ENCODE measurements around the gene SEMA3B.
"Not testable (repeated sequence)": the region's sequence is repeated elsewhere in the genome, so short reads cannot be mapped to it uniquely, and the experiment has no call there.

SEMA3B gene

GRCh38 chr3:50243543-50243895 is 25.4 kb upstream of the SEMA3B start:
- H3K4me1 Mint-ChIP-seq = peaks cover 54% of the 10 kb centered on the region
- TF ChIP-seq CTCF (IDR thresholded peaks at IDR 0.05; ENCODE audit: unreplicated experiment in 3 of 3) = no peak
- H3K27ac Mint-ChIP-seq = peak overlapping the region; percentile 42 to 69 (median 66)
- H3K9me3 Mint-ChIP-seq = no peaks in the 10 kb centered on the region
- no peaks in the 10 kb centered on the region for H3K27me3 Mint-ChIP-seq (ENCODE audit: low read depth)
- H3K4me3 Mint-ChIP-seq = no peak overlapping the region
- peaks cover 3% of the 10 kb centered on the region for H3K36me3 Mint-ChIP-seq (ENCODE audit: low read depth)

- H3K4me1 Mint-ChIP-seq = peaks cover 46% of the 10 kb centered on the region
- not testable (repeated sequence) for H3K36me3 Mint-ChIP-seq (ENCODE audit: low read depth)
Measured at GRCh38 chr3:50244813-50245212, 24.1 kb upstream of the SEMA3B start.

DNA sequence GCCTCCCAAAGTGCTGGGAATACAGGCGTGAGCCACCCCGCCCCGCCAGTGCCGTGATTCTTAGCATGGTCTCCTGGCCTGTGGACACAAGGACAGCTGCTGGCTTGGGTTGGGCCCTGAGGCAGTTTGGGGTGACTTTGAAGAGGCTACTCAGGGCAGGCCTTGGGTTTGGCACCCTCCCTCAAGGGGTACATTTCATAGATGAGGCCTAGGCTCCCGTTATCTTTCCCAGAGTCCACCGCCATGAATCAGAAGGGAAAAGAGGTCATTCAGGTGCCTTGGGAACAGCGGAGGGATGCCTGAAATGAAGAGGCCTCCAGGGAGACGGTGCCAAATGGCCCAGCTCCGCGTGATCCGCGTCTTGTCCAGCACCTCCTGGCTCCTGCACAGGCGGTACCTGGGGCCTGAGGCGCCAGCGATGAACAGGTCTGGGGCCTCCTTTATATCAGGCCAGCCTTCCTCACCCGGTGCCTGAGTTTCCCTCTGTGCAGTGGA is 23.6 kb upstream of the SEMA3B start:
- no peaks in the 10 kb centered on the region for H3K27me3 Mint-ChIP-seq (ENCODE audit: low read depth)
- peak overlapping the region; percentile 69 to 75 (median 75) for H3K4me3 Mint-ChIP-seq
- no peak for TF ChIP-seq CTCF (IDR thresholded peaks at IDR 0.05; ENCODE audit: unreplicated experiment in 3 of 3)
- H3K36me3 Mint-ChIP-seq (ENCODE audit: low read depth) = peaks cover 3% of the 10 kb centered on the region
- H3K27ac Mint-ChIP-seq = peak overlapping the region; percentile 96 to 98 (median 96)
- H3K9me3 Mint-ChIP-seq = no peaks in the 10 kb centered on the region
- peaks cover 47% of the 10 kb centered on the region for H3K4me1 Mint-ChIP-seq

More at GRCh38 chr3:50244813-50245212, 24.1 kb upstream of the SEMA3B start:
- H3K4me3 Mint-ChIP-seq = peak overlapping the region in 2 of 3 experiments; percentile 32 to 69
- not testable (repeated sequence) for H3K27me3 Mint-ChIP-seq (ENCODE audit: low read depth); H3K9me3 Mint-ChIP-seq
- peak overlapping the region; percentile 96 to 98 (median 96) for H3K27ac Mint-ChIP-seq

DNA sequence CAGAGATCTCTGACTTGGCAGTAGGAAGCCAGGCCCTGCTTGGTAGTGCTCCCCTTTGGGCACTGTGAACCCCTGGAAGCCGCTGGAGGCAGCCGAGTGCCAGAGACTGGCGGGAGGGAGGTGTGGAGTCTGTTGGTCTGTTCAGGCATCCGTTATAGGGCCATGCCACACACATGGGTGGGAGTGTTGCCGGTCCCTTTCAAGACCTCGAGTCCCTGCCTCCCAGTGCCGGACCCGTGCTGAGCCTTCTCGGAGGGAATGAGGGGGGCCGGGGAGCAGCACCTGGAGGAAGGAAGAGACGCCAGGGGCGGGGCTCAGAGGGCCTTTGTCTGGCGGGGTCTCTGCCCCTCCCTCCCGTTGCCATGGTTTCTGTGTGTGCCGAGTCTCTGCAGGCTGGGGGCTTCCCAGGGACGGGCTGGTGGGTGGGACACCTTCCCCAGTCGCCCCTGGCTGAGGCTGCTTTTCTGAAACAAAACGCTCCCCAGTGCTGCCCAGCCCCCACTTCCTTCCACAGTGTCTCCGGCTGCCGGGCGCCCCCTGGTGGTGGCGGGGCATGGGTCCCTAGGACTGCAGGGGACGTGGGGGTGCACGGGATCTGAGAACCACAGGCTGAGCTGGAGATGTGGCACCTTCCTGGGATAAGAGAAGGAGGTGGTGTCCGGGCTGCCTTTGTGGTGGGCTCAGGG is 23.0 kb upstream of the SEMA3B start:
- H3K27me3 Mint-ChIP-seq (ENCODE audit: low read depth) = no peaks in the 10 kb centered on the region
- TF ChIP-seq CTCF (IDR thresholded peaks at IDR 0.05; ENCODE audit: unreplicated experiment in 3 of 3) = peak; percentile 95 to 99 (median 98)
- no peaks in the 10 kb centered on the region for H3K9me3 Mint-ChIP-seq
- H3K36me3 Mint-ChIP-seq (ENCODE audit: low read depth) = peaks cover 4% of the 10 kb centered on the region
- H3K4me3 Mint-ChIP-seq = peak overlapping the region; percentile 69 to 75 (median 75)
- H3K4me1 Mint-ChIP-seq = peaks cover 48% of the 10 kb centered on the region
- H3K27ac Mint-ChIP-seq = peak overlapping the region; percentile 96 to 98 (median 96)

DNA sequence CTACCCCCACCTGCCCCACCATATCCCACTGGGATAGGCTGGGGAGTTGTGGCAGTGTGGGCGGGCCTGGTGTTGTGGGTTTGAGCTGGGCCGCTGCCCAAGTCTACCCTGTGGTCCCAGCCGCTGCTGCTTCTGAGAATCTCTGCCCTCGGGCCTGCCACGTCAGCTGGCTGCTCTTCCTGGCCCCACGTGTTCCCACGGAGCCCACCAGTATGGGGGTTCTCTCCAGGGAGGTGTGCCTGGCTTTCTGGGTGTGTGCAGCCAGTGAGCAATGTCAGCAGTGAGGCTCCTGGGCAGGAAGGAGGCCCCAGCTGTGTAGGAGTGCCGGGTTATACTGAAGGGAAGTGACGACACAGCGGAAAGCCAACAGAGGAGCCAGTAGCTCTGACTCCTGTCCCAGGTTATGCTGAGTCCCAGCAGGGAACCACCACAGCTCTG is 22.4 kb upstream of the SEMA3B start:
- Mint-ChIP-seq H3K27me3 (ENCODE audit: low read depth) (no peaks in the 10 kb centered on the region), H3K4me3 (peak overlapping the region; percentile 69 to 75 (median 75))

DNA sequence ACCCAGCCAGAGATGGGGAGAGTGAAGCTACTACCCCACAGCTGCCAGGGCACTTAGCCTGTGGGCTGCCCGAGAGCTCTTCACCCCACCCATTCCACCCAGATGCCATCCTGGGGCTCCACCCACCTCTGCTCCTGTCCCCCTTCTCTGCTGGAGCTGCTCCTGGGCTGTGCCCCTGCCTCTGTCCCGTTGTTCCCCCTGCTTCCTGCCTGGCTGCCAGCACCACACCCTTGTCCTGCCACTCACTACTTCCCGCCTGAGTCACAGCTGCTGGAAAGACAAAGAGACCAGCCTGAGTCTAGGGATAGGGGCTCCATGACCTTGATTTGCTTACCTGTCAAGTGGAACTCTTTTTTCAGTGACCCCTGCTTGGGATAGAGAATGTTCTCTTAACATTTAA is 20.6 kb upstream of the SEMA3B start:
- TF ChIP-seq CTCF (IDR thresholded peaks at IDR 0.05; ENCODE audit: unreplicated experiment in 3 of 3) = no peak
- Mint-ChIP-seq H3K9me3 (no peaks in the 10 kb centered on the region), H3K4me3 (peak overlapping the region in 1 of 3 experiments; percentile 36), H3K36me3 (ENCODE audit: low read depth) (peaks cover 8% of the 10 kb centered on the region), H3K4me1 (peaks cover 40% of the 10 kb centered on the region), H3K27ac (peak overlapping the region; percentile 47 to 73 (median 69)), H3K27me3 (ENCODE audit: low read depth) (no peaks in the 10 kb centered on the region)

More for the DNA sequence above, 22.4 kb upstream of the SEMA3B start:
- Mint-ChIP-seq H3K4me1 (peaks cover 47% of the 10 kb centered on the region), H3K36me3 (ENCODE audit: low read depth) (peaks cover 8% of the 10 kb centered on the region), H3K27ac (peak overlapping the region; percentile 96 to 98 (median 96)), H3K9me3 (no peaks in the 10 kb centered on the region)
- peak in 1 of 3 experiments; percentile 19 for TF ChIP-seq CTCF (IDR thresholded peaks at IDR 0.05; ENCODE audit: unreplicated experiment in 3 of 3)
